Activated CD4-positive, alpha-beta T cell treated with anti-CD3 and anti-CD28 coated beads, Interleukin-2, Interleukin-4, amounts not matched to agents 100 ng/mL and 50 ng/mL, durations not matched to agents 16 hours and 8 hours (primary cell): Measurements from ENCODE around the gene MUC4.
"Not testable (repeated sequence)": the region's sequence is repeated elsewhere in the genome, so short reads cannot be mapped to it uniquely, and the experiment has no call there.

Source experiments
- DNase-seq: peaks from one replicate; pipeline ENCODE4 v3.0.0-alpha.2; 2020; ENCODE audit warnings: low spot score

The MUC4 gene

DNA sequence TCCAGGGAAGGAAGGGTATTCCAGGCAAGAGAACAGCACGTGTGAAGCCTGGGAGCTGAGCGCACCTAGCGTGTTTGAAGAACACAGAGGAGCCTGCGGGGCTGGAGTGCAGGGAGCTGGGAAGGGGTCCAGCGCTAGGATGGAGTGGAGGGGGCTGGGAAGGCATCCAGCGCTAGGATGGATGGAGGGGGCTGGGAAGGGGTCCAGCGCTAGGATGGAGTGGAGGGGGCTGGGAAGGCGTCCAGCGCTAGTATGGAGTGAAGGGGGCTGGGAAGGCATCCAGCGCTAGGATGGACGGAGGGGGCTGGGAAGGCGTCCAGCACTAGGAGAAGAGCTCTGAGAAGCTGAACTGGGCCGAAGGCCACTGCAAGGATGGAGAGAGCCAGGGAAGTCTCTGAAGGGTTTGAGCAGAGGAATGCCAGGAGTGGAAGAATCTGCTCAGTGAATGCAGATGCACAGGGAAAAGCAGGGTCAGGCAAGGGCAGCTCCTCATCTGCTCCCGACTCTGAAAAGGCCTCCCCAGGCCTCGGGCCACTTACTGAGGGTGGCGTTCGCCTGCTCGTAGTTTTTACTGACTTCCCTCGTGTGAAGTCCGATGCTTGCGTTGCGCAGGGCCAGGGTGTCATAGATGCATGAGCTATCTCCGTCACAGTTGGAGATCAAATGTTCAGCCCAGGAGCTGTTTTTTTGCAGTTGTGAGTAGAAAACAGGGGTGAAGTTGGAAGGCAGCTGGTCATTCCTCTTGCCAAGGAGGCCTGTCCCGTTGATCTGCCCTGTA lies 51.2 kb downstream of the MUC4 start:
- DNase-seq: no peak

GRCh38 chr3:195758721-195759353 lies 52.9 kb downstream of the MUC4 start:
- no peak for DNase-seq

DNA sequence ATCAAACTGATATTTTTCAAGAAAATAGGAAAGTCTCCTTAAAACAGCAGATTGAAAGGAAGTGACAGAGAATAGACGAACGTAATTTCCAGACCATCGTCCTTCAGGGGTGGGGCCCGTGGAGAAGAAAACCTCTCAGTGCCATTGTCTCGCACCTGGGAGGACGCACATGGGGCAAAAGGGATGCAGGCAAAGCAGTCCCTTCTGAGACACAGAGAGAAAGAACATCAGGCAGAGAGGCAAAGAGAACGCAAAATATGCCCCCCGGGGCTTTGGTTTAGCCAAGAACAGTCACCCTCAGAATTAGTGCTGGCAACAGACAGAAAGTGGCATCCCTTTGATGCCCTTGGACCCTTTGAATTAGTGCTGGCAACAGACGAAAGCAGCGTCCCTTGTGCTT lies 53.9 kb downstream of the MUC4 start:
- DNase-seq: no peak

DNA sequence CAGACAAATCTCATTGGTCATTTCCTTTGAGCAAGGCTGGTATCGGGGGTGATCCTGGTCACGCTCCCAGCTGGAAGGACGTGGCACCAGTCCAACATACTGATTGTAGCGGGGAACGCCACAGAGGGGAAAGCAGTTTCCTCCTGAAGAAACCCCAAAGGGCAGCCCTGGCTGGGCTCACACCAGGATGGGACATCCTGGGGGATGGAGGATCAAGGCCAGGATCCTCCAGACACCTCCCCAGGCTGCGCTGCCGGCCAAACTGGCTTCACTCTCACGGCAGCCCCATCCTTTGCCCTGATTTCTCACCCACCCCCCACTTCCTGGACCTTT lies 54.3 kb downstream of the MUC4 start:
- DNase-seq: no peak

- peak; percentile 21 for DNase-seq
Measured at GRCh38 chr3:195755791-195756676, 55.7 kb downstream of the MUC4 start.

GRCh38 chr3:195755391-195755790 lies 56.3 kb downstream of the MUC4 start:
- no peak for DNase-seq

GRCh38 chr3:195754906-195755305 lies 56.8 kb downstream of the MUC4 start:
- no peak for DNase-seq

- no peak for DNase-seq
Measured at GRCh38 chr3:195754141-195754540, 57.6 kb downstream of the MUC4 start.

DNA sequence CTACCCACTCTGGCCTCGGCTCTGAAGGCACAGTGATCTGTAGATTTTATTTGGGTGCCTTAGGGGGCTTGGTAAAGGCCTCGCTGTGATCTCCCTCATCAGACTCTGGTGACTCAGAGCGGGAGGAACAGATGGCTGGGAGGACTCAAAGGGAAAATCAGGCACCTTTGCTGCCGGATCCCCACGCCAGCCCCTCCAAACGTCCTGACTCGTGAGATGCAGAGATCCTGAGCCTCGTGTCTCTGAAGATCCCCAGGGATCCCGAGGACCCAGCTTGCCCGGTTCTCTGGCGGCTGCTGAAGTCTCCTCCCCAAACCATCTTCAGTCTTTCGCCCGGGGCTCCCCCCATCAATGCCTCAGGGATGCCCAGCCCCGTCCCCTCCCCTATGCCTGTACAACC lies 58.1 kb downstream of the MUC4 start:
- DNase-seq: no peak

GRCh38 chr3:195752546-195753331 lies 59.0 kb downstream of the MUC4 start:
- DNase-seq: no peak

GRCh38 chr3:195752066-195752465 lies 59.7 kb downstream of the MUC4 start:
- DNase-seq: no peak

- no peak for DNase-seq
Measured at GRCh38 chr3:195751560-195751959, 60.2 kb downstream of the MUC4 start.

GRCh38 chr3:195750797-195751520 lies 60.8 kb downstream of the MUC4 start:
- DNase-seq: no peak

GRCh38 chr3:195749101-195749500 lies 62.6 kb downstream of the MUC4 start:
- DNase-seq: not testable (repeated sequence)

DNA sequence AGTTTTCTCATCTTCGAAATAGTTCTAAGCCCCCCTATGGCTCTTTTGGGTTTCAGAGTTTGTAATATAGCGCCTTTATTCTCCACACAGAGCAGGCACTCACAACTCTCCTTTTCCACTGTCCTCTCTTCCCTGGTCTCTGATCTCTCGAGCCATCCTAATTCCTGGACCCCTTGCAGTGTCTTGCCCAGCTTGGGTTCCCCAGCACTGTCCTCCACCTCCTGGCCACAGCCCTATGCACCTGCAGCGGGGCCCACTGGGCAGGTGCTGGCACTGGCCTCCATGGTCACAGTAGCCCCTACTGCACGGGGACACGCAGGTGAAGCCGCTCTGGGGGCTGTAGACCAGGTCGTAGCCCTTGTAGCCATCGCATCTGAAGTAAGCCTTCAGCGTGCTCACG lies 63.1 kb downstream of the MUC4 start:
- no peak for DNase-seq

- DNase-seq: no peak
Measured at GRCh38 chr3:195746751-195747150, 65.0 kb downstream of the MUC4 start.

DNA sequence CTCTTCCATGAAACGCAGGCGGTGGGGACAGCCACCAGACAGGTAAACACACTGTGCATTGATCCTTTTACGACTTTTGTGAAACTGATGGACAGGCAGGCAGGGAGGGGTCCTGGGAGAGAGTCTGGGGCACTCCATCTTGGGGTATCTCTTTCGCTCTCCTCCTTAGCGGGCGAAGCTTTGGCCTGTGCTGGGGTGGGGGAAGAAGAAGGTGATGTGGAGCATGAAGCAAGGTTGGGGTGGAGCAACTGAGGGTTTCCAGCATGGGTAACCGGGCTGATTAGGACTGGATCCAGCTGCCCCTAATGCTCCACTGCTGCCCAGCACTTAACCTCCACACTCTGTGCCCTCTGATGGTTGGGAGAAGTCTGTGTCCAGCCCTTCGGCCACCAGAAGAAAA lies 65.4 kb downstream of the MUC4 start:
- DNase-seq: no peak

- DNase-seq: no peak
Measured at GRCh38 chr3:195744437-195744836, 67.3 kb downstream of the MUC4 start.

- no peak for DNase-seq
Measured at GRCh38 chr3:195739561-195740111, 72.1 kb downstream of the MUC4 start.

DNA sequence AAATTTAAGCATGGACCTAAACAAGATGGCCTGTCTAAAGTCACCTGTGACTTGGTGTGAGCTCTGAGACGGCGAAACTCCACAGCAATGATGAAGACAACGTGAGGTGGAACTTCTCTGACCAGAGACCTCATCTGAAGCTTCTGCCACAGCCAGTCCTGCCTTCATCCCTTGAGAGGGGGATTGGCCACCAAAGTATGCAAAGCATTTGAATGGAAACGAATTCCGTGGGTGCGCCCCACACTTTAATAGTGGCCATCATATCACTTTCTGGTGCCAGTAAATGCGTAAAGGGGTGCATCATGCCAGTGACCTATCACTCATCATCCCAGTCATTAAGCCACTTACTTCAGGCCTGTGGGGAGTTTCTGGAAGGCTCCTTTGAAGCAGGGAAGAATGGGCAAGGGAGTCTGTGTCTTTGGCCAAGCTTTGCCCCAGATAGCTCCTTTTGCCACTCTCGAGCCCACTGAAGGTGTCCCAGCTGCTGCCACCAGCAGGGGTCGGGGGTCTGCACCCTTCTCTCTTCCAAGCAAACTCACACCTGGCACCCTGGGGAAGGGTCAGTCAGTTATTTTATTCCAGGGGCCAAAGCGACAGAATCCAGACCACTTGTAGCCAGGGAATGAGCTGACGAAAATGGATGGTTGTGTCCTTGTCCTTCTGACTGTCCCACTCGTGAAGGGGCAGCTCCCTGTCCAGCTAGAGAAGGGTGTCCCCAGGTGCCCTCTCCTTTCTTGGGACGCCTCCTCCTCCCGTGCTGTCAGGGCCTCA lies 73.3 kb downstream of the MUC4 start:
- DNase-seq: no peak
